GM18868 (cell line): ENCODE measurements around the gene LAMA2.
A peak's percentile ranks its signal among the peaks of the same experiment; 100 is the strongest.

Source experiments
- ATAC-seq: cut with Tn5 transposase; IDR thresholded peaks from one replicate; pipeline ENCODE4 v1.9.1; 2021; ENCODE audit warnings: mild to moderate bottlenecking, moderate library complexity; ENCODE audit not compliant: unreplicated experiment

The LAMA2 gene

DNA sequence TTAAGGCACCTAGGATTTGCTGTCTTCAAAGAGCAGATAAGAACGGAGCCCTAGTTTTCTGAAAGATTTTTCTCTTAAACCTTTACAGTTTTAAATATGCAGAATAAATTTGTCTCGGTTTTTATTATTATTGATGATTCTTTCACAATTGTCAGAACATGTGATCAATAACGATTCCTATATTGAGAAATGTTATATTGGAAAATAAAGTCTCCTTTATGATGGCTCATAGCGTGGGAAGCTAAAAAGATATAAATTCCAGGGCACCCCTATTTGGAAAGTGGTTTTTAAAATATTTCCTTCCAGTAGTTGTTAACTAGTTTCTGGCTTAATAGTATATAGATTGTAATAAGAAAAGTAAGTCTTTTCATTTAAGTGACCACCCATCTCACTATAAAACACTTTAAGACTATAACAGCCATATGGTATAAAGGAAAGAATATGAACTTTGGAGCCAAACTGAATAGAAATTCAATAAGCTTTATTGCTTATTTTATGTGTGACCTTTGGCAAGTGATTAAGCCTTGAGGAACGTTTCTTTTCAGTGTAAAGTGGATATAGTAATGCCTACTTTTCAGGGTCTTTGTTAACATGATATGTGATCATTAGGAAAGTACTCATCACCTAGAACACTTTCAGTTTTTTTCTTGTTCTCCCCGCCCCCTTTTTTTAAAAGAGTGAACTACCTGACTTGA, 369.6 kb downstream of the LAMA2 start:
- ATAC-seq, result no peak

DNA sequence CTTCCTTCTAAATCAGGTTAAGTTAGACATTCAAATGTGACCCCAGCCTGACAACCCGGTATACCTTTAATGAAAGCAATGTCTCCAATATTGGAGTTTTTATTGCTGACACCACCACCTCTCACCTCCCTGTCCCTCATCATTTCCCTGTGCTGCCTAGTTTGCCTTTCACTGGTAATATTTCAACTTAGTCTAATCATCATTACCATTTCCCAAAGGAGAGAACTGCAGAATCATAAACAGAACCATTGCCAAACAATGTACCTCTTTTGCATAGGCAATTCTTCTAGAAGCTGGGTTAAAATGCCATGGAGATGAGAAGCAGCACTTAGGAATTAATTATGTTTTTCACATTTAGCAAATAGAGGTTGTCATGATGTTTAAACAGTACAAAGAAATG, 370.3 kb downstream of the LAMA2 start:
- no peak for ATAC-seq

DNA sequence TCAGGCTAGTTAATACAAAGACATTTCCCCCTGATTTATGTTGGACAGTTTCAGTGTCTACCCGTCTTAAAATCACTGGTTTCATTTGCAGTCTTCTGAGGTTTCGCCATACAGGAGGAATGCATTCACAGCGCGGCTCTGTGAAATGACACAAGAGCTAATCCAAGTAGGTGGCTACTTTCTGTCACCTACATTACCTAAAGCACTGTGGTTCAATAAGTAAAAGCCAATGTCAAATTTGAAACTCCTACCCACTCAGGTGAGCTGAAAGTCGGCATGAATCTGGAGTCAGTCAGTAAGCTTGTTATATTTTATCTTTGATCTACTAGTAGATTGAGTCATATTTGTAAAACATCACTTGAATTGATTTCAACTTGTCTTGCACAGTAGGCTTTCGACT, 370.8 kb downstream of the LAMA2 start:
- ATAC-seq, result no peak

GRCh38 chr6:129257196-129257595, 374.3 kb downstream of the LAMA2 start:
- ATAC-seq, result no peak

DNA sequence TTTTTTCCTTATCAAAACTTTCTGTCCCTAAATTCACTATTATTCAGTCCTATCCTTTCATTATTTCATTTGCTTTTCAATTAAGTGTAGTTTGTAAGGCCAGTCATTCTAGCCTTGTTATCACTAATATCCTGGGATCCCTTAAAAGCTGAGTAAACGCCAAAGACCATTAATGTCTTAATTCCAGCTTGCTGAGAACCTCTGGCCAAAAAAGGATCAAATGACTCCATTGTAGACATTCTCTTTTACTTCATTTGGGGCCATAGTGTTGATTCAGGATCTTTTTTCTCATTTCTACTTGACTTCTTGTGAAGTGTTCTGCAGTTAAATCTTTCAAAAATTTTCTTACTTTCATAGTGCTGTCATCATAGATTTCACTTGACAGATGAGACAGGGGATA, 379.7 kb downstream of the LAMA2 start:
- ATAC-seq, result no peak

DNA sequence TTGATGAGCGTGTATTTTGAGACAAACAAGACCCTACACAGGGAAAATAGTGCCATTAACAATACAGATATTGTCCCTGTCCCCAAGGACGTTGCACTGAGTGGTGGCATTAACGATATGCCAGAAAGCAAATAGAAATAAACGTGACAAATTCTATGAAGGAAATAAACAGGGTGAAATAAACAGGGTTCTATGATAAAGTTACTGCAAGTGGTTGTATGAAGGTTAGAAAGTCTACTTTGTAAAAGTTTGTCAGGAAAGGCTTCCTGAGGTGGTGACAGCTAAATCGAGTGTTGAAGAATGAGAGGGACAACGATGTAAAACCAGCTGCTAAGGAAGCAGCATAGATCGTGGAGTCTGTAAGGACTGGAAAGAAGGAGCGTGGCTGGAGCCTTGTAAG, 380.2 kb downstream of the LAMA2 start:
- no peak for ATAC-seq

DNA sequence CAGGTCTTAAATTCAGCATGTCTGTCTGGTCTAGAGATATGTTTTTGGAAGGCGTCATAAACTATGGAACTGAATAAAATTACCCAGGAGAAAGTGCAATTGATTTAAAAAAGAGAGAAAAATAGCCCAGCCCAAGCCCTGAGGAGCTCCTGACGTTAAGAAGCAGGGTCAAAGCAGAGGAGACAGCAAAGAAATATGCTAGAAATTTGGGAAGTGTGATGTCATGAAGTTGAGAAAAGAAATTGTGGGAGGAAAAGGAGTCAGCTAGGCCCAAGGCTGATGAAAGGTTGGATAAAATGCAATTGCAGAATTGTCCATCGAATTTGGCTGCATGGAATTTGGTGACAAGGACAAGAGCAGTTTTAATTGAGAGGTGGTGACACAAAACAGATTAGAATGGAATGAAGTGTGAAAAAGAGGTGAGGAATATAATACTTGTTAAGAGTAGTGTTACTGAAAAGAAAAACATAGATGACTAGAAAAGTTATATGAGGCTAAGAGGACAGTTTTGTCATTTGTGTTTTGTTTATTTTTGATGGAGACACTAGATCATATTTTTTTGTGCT, 381.6 kb downstream of the LAMA2 start:
- no peak for ATAC-seq

DNA sequence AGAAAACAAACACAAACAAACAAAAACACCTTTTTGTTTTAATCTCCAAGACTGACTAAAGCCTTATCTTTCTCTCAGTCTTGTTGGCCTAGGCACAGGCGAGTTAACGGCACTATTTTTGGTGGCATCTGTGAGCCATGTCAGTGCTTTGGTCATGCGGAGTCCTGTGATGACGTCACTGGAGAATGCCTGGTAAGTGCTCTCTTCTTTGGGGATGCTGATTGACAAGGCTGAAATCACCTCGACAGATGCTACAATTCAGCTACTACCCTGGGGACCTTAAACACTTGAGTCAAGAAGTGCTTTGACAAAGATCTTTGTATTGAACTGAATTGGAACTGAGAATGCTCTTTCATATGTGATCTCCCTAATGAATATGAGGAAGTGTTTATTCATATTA, 384.1 kb downstream of the LAMA2 start:
- ATAC-seq, result no peak

DNA sequence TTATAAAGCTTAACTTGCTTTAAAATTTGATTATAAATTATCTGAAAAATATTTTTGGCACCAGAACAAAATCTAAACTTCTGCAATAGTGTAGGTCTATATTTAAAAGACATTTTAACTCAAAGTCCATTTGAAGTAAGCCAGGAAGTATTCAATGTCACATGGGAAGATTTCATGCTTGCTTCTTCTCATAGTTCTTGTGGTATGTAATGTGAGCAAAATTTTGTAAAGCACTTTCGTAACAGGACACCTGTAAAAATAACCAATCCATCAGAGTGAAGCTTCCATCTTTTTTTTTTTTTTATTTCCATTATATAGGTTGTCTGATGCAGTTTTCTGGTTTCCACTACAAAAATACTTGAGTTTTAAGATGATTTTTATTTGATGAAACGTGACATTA, 386.1 kb downstream of the LAMA2 start:
- ATAC-seq, result no peak

GRCh38 chr6:129269891-129270290, 387.0 kb downstream of the LAMA2 start:
- no peak for ATAC-seq

- no peak for ATAC-seq
These were observed 387.5 kb downstream of the LAMA2 start for GRCh38 chr6:129270450-129270849.

DNA sequence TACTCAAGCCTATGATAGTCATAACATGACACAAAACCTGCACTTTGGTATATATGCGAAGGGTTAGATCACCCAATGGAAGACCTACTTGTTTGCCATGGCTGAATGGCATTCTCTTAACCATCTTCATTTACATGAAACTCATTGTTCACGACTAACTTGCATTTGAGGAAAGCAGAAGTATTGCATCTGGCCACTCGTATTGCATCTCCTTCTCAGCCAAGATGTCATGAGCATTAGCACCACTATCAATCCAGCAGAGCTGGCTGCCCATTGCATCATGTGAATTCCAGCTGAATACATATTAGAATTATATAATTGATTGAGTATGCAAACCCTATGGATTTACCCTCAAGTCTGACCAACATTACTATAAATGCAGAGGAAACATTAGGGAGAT, 390.2 kb downstream of the LAMA2 start:
- ATAC-seq, result no peak

DNA sequence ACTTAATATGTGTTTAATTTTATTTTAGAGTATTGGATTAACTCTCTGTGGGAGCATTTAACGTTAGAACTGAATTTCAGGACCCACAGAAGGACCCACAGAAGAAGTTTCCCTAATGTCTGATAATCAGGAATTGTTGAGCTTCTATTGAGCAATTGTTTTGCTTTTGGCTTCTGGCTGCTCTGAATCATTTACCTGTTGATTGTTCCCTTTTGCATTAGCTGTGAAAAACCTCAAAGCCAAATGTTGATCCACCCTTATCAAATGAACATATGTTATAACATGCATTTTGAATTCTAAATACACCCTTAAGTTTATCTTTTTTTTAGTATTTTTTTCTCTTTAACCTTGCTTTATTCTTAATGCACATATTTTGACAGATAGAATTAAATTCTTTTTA, 393.5 kb downstream of the LAMA2 start:
- no peak for ATAC-seq

- ATAC-seq, result no peak
These were observed 394.0 kb downstream of the LAMA2 start for GRCh38 chr6:129276986-129277385.

DNA sequence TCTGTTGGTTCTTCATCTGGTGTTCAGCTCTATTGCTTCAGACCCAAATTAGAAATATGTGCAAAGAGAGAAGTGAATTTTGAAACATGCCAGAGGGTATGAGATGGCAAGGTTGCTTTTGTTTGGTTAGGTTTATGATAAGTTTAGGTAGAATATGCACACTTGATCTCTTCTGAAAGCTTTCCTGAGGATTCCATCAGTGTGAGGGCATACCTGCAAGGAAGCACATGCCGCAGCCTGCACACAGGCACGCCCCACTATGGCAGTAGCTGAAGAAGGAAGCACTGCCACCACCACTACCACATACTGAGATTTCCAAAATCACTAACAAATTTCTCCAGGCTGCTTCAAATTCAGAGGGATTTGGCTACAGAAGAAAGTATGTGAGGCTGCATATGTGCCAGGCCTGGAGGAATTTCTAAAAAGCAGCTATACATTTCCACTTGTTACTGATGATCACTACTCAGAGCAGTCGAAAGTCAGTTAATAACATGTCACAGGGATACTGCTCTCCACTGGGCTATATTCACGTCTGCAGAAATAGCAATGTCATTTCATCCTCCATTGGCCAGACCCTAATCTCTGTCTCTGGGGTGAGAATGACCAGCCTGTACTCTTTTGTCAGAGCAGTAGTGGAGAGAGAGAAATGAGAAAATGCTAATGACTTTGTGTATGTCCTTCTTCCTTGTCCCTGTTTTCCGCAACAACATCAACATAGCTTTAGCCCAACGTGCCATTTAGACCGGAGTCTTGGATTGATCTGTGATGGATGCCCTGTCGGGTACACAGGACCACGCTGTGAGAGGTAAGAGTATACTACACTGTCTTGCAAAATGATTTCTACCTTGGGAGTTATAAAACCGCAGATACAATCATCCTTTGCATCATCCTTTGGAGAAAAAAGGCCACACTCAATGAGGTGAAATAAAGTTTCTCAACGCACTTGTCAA, 396.7 kb downstream of the LAMA2 start:
- ATAC-seq, result no peak

GRCh38 chr6:129280293-129280644, 397.3 kb downstream of the LAMA2 start:
- no peak for ATAC-seq

GRCh38 chr6:129280749-129281148, 397.8 kb downstream of the LAMA2 start:
- ATAC-seq, result peak; percentile 55

GRCh38 chr6:129281168-129281796, 398.3 kb downstream of the LAMA2 start:
- no peak for ATAC-seq

DNA sequence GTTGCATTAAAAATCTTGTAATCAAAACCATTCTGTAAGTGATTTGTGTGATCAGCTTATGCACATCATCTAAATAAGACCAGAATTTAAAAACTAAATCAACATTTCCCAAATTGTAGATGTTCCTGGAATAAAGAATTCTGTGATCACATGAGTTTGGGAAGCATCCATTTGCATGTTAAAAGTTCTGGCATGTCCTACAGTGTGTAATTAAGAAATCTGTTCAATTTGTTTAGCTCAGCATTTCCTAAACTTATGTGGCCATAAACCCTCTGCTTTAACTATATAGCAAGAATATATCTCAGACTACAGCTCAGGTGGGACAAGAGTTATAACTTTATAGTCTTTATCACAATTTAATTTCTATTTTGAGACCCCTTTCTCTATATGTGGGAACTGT, 399.1 kb downstream of the LAMA2 start:
- no peak for ATAC-seq

GRCh38 chr6:129284225-129284624, 401.3 kb downstream of the LAMA2 start:
- ATAC-seq, result no peak
